Neural cell (in vitro differentiated cells): ENCODE measurements around the gene ANP32A. TPM values are rescaled to one million over a fixed set of nuclear protein-coding genes. Genes with fewer than 3 reads are reported as not detected.
"Not testable (repeated sequence)": the region's sequence is repeated elsewhere in the genome, so short reads cannot be mapped to it uniquely, and the experiment has no call there.

Experiments used
- H2AFZ ChIP-seq: fragments of 200-600, 300-800 bp; sonication (generic), shearing (Covaris generic); 2 replicates; pipeline ENCODE4 v1.6.0; 2014; ENCODE audit warnings: low read depth, mild to moderate bottlenecking, antibody characterized with exemption, low read length, moderate library complexity
- H3F3A ChIP-seq: fragments of 200-600 bp; shearing (Covaris generic); 2 replicates; pipeline ENCODE4 v1.6.1; 2016; ENCODE audit warnings: mild to moderate bottlenecking, moderate library complexity, mixed read lengths, antibody characterized with exemption, low read length; ENCODE audit not compliant: insufficient read depth, poor library complexity, severe bottlenecking
- H3K27ac ChIP-seq: fragments of 200-600, 300-800 bp; sonication (generic), shearing (Covaris generic); 2 replicates; pipeline ENCODE4 v1.5.1; 2014; ENCODE audit warnings: mild to moderate bottlenecking, low read length, moderate library complexity
- H3K27me3 ChIP-seq: fragments of 300-800, 200-600 bp; sonication (generic), shearing (Covaris generic); 2 replicates; pipeline ENCODE4 v1.6.0; 2014; ENCODE audit warnings: mild to moderate bottlenecking, low read depth, low read length, moderate library complexity; ENCODE audit not compliant: insufficient read depth
- H3K36me3 ChIP-seq: fragments of 300-800, 200-600 bp; sonication (generic), shearing (Covaris generic); 2 replicates; pipeline ENCODE4 v1.5.1; 2014; ENCODE audit warnings: mild to moderate bottlenecking, antibody characterized with exemption, low read length, moderate library complexity; ENCODE audit not compliant: insufficient read depth
- H3K4me2 ChIP-seq: fragments of 300-800, 200-600 bp; sonication (generic), shearing (Covaris generic); 2 replicates; pipeline ENCODE4 v1.6.0; 2014; ENCODE audit warnings: mild to moderate bottlenecking, low read length
- H3K4me3 ChIP-seq: fragments of 300-800, 200-600 bp; sonication (generic), shearing (Covaris generic); 2 replicates; pipeline ENCODE4 v1.5.1; 2014; ENCODE audit warnings: mild to moderate bottlenecking, low read length, moderate library complexity
- H3K79me2 ChIP-seq: fragments of 200-600 bp; shearing (Covaris generic); replicated peaks from 2 replicates; pipeline ENCODE4 v1.6.0; 2014; ENCODE audit warnings: mild to moderate bottlenecking, low read length, moderate library complexity; ENCODE audit not compliant: insufficient read depth
- H3K9ac ChIP-seq: fragments of 300-800, 200-600 bp; sonication (generic), shearing (Covaris generic); 2 replicates; pipeline ENCODE4 v1.6.1; 2016; ENCODE audit warnings: mild to moderate bottlenecking, low read length, mixed read lengths
- H3K9me2 ChIP-seq: fragments of 200-600 bp; shearing (Covaris generic); 2 replicates; pipeline ENCODE4 v1.6.1; 2016; ENCODE audit warnings: mild to moderate bottlenecking, low read length, mixed read lengths; ENCODE audit not compliant: insufficient read depth
- H3K9me3 ChIP-seq: fragments of 200-600, 300-800 bp; sonication (generic), shearing (Covaris generic); 2 replicates; pipeline ENCODE4 v1.6.1; 2016; ENCODE audit warnings: mild to moderate bottlenecking, mixed run types, low read length, moderate library complexity, mixed read lengths
- H4K20me1 ChIP-seq: fragments of 200-600 bp; shearing (Covaris generic); 2 replicates; pipeline ENCODE4 v1.6.1; 2016; ENCODE audit warnings: mild to moderate bottlenecking, mixed run types; ENCODE audit not compliant: insufficient read depth
- CTCF ChIP-seq: fragments of 450-650 bp; IDR thresholded peaks from 2 replicates; pipeline ENCODE4 v1.5.1; 2014; ENCODE audit warnings: antibody characterized with exemption, mild to moderate bottlenecking, moderate library complexity; ENCODE audit not compliant: poor library complexity, severe bottlenecking
- EP300 ChIP-seq: fragments of 450-650 bp; conservative IDR thresholded peaks from 2 replicates; pipeline ENCODE4 v1.6.1; 2014; ENCODE audit warnings: antibody characterized with exemption, mild to moderate bottlenecking, moderate library complexity; ENCODE audit not compliant: poor library complexity, severe bottlenecking
- EZH2 ChIP-seq: fragments of 200-600, 300-800 bp; shearing (Covaris generic), sonication (generic); IDR thresholded peaks from 2 replicates; pipeline ENCODE4 v1.6.1; 2014; ENCODE audit warnings: antibody characterized with exemption, low read length, borderline replicate concordance, mild to moderate bottlenecking; ENCODE audit not compliant: insufficient read depth, poor library complexity, severe bottlenecking
- MXI1 ChIP-seq: fragments of 450-650 bp; conservative IDR thresholded peaks from 2 replicates; pipeline ENCODE4 v1.6.1; 2014; ENCODE audit warnings: antibody characterized with exemption, mild to moderate bottlenecking; ENCODE audit not compliant: poor library complexity, severe bottlenecking
- POLR2AphosphoS5 ChIP-seq: IDR thresholded peaks from 2 replicates; pipeline ENCODE4 v1.6.1; 2012
- RAD21 ChIP-seq: fragments of 450-650 bp; conservative IDR thresholded peaks from 2 replicates; pipeline ENCODE4 v1.6.1; 2014; ENCODE audit warnings: antibody characterized with exemption, mild to moderate bottlenecking, moderate library complexity
- REST ChIP-seq: IDR thresholded peaks from 2 replicates; pipeline ENCODE4 v1.6.1; 2012; ENCODE audit warnings: borderline replicate concordance
- SMC3 ChIP-seq: fragments of 450-650 bp; conservative IDR thresholded peaks from 2 replicates; pipeline ENCODE4 v1.6.1; 2014; ENCODE audit warnings: antibody characterized with exemption, mild to moderate bottlenecking, moderate library complexity; ENCODE audit not compliant: poor library complexity
- TAF1 ChIP-seq: IDR thresholded peaks from 2 replicates; pipeline ENCODE4 v1.6.1; 2012; ENCODE audit warnings: low read depth
- polyA plus RNA-seq: library from polyadenylated mRNA; depleted of rRNA; stranded (reverse); fragments of >200 nt; gene quantifications from 2 replicates; pipeline ENCODE4 v1.2.3, GENCODE V29; 2014

ANP32A gene
- polyA plus RNA-seq, 1 donor from 2014 or later, result 190 TPM

GRCh38 chr15:68763063-68763462 lies 57.6 kb downstream of the ANP32A start:
- Histone ChIP-seq H3K79me2 (no peaks in the 10 kb centered on the region), H2AFZ (no peak overlapping the region), H3K4me2 (no peak overlapping the region), H3K27me3 (no peaks in the 10 kb centered on the region), H3K36me3 (no peaks in the 10 kb centered on the region), H3K9me3 (no peaks in the 10 kb centered on the region), H3K9me2 (no peaks in the 10 kb centered on the region), H3K4me3 (no peak overlapping the region), H4K20me1 (no peaks in the 10 kb centered on the region), H3F3A (no peaks in the 10 kb centered on the region), H3K27ac (no peak overlapping the region), H3K9ac (no peak overlapping the region)
- TF ChIP-seq MXI1 (no peak), EZH2 (no peak), CTCF (no peak), RAD21 (no peak), TAF1 (no peak), REST (no peak), POLR2AphosphoS5 (no peak)

- H3K79me2 ChIP-seq, H3K36me3 ChIP-seq, H3K4me2 ChIP-seq, H4K20me1 ChIP-seq, H3K27me3 ChIP-seq, H3F3A ChIP-seq, H3K9ac ChIP-seq, H3K9me2 ChIP-seq, H2AFZ ChIP-seq, H3K9me3 ChIP-seq, H3K4me3 ChIP-seq, H3K27ac ChIP-seq: not testable (repeated sequence)
These were observed 60.6 kb downstream of the ANP32A start for GRCh38 chr15:68759982-68760579.

- Histone ChIP-seq H2AFZ (no peak overlapping the region), H3K9ac (no peak overlapping the region), H4K20me1 (no peaks in the 10 kb centered on the region), H3K27me3 (no peaks in the 10 kb centered on the region), H3K79me2 (no peaks in the 10 kb centered on the region), H3K4me2 (no peak overlapping the region), H3K27ac (no peak overlapping the region), H3F3A (no peaks in the 10 kb centered on the region), H3K9me3 (no peaks in the 10 kb centered on the region), H3K9me2 (no peaks in the 10 kb centered on the region), H3K36me3 (no peaks in the 10 kb centered on the region), H3K4me3 (no peak overlapping the region)
- TF ChIP-seq SMC3 (no peak), EP300 (no peak)
These were observed 65.0 kb downstream of the ANP32A start for GRCh38 chr15:68755731-68756130.
